ENCODE data around the gene USP24.
A peak's percentile ranks its signal among the peaks of the same experiment; 100 is the strongest.
"Not testable (repeated sequence)": the region's sequence is repeated elsewhere in the genome, so short reads cannot be mapped to it uniquely, and the experiment has no call there.

The USP24 gene

DNA sequence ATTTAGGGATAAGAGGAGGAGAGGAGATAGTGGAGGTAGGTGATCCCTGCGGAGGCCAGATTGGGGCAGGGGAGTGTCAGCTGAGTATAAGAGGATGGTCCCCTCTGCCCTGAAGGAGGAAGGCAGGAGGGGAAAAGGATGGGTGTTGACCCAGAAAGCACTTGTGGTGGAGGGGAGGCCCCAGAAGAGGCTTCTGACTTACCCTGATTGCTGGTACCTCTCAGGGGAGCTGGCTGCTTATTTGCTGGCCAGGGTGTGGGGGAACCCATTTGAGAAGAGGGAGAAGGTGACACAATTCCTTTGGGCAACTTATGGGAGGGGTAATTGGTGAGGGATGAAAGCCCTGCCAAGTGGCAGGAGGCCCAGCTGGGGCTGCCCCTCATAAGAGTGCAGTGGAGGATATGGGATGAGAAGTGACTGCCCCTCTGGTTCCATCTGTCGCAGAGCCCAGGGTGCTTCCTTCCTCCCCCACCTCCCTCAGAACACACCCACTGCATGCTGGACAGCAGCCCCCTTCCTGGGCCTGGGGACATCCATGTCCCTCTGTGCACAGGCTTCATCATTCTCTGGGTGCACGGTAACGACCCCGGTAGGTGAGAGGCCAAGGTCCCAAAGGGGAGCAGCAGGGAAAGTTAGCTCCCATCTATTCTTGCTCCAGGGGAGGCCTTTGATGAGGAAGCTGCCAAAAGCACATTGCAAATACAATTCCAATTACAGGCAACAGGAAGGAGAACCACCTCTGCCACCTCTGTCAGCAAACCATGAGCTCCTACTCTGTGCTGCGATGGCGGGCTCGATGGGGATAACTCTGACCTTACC is 177.2 kb downstream of the USP24 start:
- no peak for DNase-seq (ENCODE audit: low spot score)

- no peak for DNase-seq (ENCODE audit: low spot score)
Observed at GRCh38 chr1:55035904-55036303, 179.3 kb downstream of the USP24 start.

GRCh38 chr1:55034476-55035133 is 180.6 kb downstream of the USP24 start:
- no peak for DNase-seq (ENCODE audit: low spot score)

- DNase-seq (ENCODE audit: low spot score), result no peak
Observed at GRCh38 chr1:55033265-55033614, 181.9 kb downstream of the USP24 start.

DNA sequence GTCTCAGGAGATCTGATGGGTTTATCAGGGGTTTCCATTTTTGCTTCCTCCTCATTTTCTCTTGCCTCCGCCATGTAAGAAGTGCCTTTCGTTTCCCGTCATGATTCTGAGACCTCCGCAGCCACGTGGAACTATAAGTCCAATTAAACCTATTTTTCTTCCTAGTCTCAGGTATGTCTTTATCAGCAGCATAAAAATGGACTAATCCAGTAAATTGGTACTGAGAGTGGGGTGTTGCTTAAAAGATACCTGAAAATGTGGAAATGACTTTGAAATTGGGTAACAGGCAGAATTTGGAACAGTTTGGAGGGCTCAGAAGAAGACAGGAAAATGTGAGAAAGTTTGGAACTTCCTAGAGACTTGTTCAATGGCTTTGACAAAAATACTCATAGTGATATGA is 184.1 kb downstream of the USP24 start:
- DNase-seq (ENCODE audit: low spot score), result not testable (repeated sequence)

DNA sequence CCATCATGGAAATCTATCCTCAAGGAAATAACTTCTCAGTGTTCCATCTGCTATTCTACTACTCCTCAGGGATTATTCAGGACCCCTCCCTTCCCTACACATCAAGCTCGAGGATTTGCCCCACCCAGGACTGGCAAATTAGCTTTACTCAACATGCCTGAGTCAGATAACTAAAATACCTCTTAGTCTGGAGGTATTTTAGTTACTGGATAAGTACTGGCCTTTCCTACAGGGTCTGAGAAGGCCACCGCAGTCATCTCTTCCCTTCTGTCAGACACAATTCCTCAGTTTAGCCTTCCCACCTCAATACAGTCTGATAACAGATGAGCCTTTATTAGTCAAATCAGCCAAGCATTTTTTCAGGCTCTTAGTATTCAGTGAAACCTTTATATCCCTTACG is 188.5 kb downstream of the USP24 start:
- not testable (repeated sequence) for DNase-seq (ENCODE audit: low spot score)

- not testable (repeated sequence) for DNase-seq (ENCODE audit: low spot score)
Observed at GRCh38 chr1:55024163-55024562, 191.0 kb downstream of the USP24 start.

- DNase-seq (ENCODE audit: low spot score), result peak; percentile 44
Observed at GRCh38 chr1:55021942-55022546, 193.1 kb downstream of the USP24 start.

DNA sequence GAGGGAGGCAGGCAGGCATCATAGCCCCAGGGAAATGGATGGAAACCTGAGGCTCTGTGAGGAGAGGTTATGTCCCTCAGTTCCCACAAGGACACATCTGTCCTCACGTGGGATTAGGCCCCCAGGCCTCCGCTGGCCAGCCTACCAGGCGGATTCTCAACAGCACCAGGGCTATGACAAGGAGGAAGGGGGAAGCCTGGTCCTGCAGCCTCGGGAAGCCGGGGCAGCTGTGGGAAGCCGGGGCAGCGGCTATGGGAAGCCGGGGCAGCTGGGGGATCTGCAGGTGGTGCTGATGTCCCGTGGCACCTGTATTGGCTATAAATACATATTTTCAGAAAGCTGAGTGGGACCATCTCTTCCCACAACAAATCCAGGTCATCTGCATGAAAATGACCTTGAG is 196.8 kb downstream of the USP24 start:
- no peak for DNase-seq (ENCODE audit: low spot score)

Measured in CD4-positive, alpha-beta T cell treated with Interleukin-15 for 4 hours (primary cell).